GM11168 (cell line): ENCODE measurements around the gene KIF18A.
"Not testable (repeated sequence)": the region's sequence is repeated elsewhere in the genome, so short reads cannot be mapped to it uniquely, and the experiment has no call there.

Experiments
- in situ Hi-C: fragments of 300-500 bp; cut with MboI; formaldehyde crosslinking; loops from one replicate; pipeline ENCODE4 v1.12.0; 2022; ENCODE audit warnings: low sequenced_read_pairs; ENCODE audit not compliant: unreplicated experiment

KIF18A gene

GRCh38 chr11:28107750-28108618 lies at the start of gene KIF18A, which contains the start of gene METTL15:
KIF18A (minus strand) TSS chr11:28108156; CDS start chr11:28097947, 10,209 bp downstream.
METTL15 (plus strand) TSS chr11:28108388; CDS start chr11:28113335, 4,947 bp downstream.
- in situ Hi-C loops: loop anchor here (25.0 kb wide), 1 partner anchor 396 kb away; the partner anchor contains the start of gene BDNF

- in situ Hi-C loops: no loop called here
Measured at GRCh38 chr11:28153586-28153985, 45.6 kb upstream of the KIF18A start.

GRCh38 chr11:28152743-28153142 lies 44.8 kb upstream of the KIF18A start:
- in situ Hi-C loops: no loop called here

GRCh38 chr11:28146123-28146751 lies 38.3 kb upstream of the KIF18A start:
- in situ Hi-C loops: no loop called here

- in situ Hi-C loops: no loop called here
Measured at GRCh38 chr11:28144808-28145207, 36.9 kb upstream of the KIF18A start.

GRCh38 chr11:28142724-28143123 lies 34.8 kb upstream of the KIF18A start:
- in situ Hi-C loops: no loop called here

- in situ Hi-C loops: no loop called here
Measured at GRCh38 chr11:28140689-28141455, 32.9 kb upstream of the KIF18A start.

- in situ Hi-C loops: no loop called here
Measured at GRCh38 chr11:28139841-28140415, 32.0 kb upstream of the KIF18A start.

- in situ Hi-C loops: no loop called here
Measured at GRCh38 chr11:28137832-28138231, 29.9 kb upstream of the KIF18A start.

GRCh38 chr11:28137366-28137765 lies 29.4 kb upstream of the KIF18A start:
- in situ Hi-C loops: no loop called here

GRCh38 chr11:28136157-28136556 lies 28.2 kb upstream of the KIF18A start:
- in situ Hi-C loops: not testable (repeated sequence)

GRCh38 chr11:28133146-28133545 lies 25.2 kb upstream of the KIF18A start:
- in situ Hi-C loops: no loop called here

- in situ Hi-C loops: no loop called here
Measured at GRCh38 chr11:28132548-28132947, 24.6 kb upstream of the KIF18A start.

GRCh38 chr11:28123151-28123581 lies 15.2 kb upstream of the KIF18A start:
- in situ Hi-C loops: loop anchor here (25.0 kb wide), 1 partner anchor 411 kb away; the partner anchor contains the start of gene BDNF

- in situ Hi-C loops: loop anchor here (25.0 kb wide), 1 partner anchor 405 kb away; the partner anchor contains the start of gene BDNF
Measured at GRCh38 chr11:28117712-28118111, 9.8 kb upstream of the KIF18A start.

- in situ Hi-C loops: loop anchor here (25.0 kb wide), 1 partner anchor 402 kb away; the partner anchor contains the start of gene BDNF
Measured at GRCh38 chr11:28114731-28115130, 6.8 kb upstream of the KIF18A start.

GRCh38 chr11:28114116-28114515 lies 6.2 kb upstream of the KIF18A start:
- in situ Hi-C loops: loop anchor here (25.0 kb wide), 1 partner anchor 402 kb away; the partner anchor contains the start of gene BDNF

- in situ Hi-C loops: loop anchor here (25.0 kb wide), 1 partner anchor 399 kb away; the partner anchor contains the start of gene BDNF
Measured at GRCh38 chr11:28110821-28111200, 2.9 kb upstream of the KIF18A start.

GRCh38 chr11:28110108-28110820 lies 2.3 kb upstream of the KIF18A start:
- in situ Hi-C loops: loop anchor here (25.0 kb wide), 1 partner anchor 398 kb away; the partner anchor contains the start of gene BDNF
